SK-N-MC (cell line): ENCODE data around the gene ARHGEF10L.

Experiments used
- EZH2 ChIP-seq: fragments of 200-600 bp; sonication (generic); IDR thresholded peaks from one replicate; pipeline ENCODE4 v1.6.1; 2017; ENCODE audit warnings: antibody characterized with exemption
- POLR2AphosphoS5 ChIP-seq: IDR thresholded peaks from 2 replicates; pipeline ENCODE4 v1.6.1; 2012; ENCODE audit warnings: mild to moderate bottlenecking, low read depth, low read length, borderline replicate concordance

GRCh38 chr1:17561561-17561985, 22.1 kb downstream of the ARHGEF10L start:
- no peak for TF ChIP-seq EZH2
- no peak for TF ChIP-seq POLR2AphosphoS5
